GM15510 (cell line): ENCODE measurements around the gene TESK1.

Experiments used
- POLR2A ChIP-seq: IDR thresholded peaks from 3 replicates; pipeline ENCODE4 v1.6.1; 2011; ENCODE audit warnings: borderline replicate concordance; ENCODE audit not compliant: insufficient read length; ENCODE audit errors: extremely low read depth

Gene TESK1

GRCh38 chr9:35604578-35605350 is at the start of gene TESK1:
TSS of gene TESK1 (plus strand) at chr9:35605262. CDS start at chr9:35605620, 358 bp downstream.
- no peak for TF ChIP-seq POLR2A

- no peak for TF ChIP-seq POLR2A
Measured at GRCh38 chr9:35555881-35556280, 49.2 kb upstream of the TESK1 start.

DNA sequence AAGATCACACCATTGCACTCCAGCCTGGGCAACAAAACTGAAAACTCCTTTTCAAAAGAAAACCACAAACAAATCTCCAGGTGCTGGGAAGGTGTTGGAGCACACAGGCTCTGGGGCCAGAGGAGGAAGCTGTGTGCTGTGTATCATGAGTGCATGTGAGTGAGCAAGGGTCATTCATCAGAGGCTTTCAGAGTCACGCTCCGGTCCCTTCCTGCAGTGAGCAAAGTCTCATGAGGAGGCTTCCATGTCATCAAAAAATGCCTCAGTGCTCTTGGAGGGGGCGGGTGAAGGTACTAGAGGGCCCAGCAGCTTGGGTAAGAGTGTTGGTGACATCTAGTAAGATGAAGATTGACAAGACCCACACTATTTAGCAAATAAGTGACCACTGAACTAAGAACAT is 48.3 kb upstream of the TESK1 start:
- TF ChIP-seq POLR2A: no peak

GRCh38 chr9:35557320-35557719 is 47.7 kb upstream of the TESK1 start:
- no peak for TF ChIP-seq POLR2A

DNA sequence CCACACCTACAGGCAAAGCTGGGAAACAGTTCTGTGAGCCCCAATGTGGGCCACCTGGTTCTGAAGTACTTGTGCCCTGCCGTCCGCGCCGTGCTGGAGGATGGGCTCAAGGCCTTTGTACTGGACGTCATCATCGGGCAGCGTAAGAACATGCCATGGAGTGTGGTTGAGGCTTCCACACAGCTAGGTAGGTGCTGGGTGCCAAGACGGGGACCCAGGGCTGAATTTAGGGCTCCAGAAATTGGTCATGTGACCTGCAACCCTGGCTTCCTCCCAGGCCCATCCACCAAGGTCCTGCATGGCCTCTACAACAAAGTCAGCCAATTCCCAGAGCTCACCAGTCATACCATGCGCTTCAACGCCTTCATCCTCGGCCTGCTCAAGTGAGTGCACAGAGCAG is 46.9 kb upstream of the TESK1 start:
- no peak for TF ChIP-seq POLR2A

GRCh38 chr9:35559792-35560530 is 45.1 kb upstream of the TESK1 start:
- TF ChIP-seq POLR2A: no peak

DNA sequence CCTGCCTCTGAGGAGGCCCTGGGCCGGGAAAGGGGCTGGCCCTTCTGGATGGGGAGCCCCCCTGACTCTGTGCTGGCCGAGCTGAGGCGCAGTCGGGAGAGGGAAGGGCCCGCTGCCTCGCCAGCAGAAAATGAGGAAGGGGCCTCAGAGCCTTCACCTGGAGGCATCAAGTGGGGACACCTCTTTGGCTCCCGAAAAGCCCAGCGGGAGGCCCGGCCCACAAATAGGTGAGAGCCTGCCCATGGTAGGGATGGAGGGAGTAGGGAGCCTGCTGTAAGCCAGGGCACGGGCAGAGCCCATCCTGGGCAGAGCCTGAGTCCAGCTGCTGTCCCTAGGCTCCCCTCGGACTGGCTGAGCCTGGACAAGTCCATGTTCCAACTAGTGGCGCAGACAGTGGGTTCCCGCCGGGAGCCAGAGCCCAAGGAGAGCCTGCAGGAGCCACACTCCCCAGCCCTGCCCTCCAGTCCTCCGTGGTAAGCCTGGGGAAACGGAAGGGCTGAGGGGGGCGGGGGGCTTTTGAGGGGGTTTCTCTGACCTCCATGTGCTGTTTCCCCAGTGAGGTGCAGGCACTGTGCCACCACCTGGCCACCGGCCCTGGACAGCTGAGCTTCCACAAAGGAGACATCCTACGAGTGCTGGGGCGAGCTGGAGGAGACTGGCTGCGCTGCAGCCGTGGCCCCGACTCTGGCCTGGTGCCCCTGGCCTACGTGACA is 44.3 kb upstream of the TESK1 start:
- TF ChIP-seq POLR2A: no peak

DNA sequence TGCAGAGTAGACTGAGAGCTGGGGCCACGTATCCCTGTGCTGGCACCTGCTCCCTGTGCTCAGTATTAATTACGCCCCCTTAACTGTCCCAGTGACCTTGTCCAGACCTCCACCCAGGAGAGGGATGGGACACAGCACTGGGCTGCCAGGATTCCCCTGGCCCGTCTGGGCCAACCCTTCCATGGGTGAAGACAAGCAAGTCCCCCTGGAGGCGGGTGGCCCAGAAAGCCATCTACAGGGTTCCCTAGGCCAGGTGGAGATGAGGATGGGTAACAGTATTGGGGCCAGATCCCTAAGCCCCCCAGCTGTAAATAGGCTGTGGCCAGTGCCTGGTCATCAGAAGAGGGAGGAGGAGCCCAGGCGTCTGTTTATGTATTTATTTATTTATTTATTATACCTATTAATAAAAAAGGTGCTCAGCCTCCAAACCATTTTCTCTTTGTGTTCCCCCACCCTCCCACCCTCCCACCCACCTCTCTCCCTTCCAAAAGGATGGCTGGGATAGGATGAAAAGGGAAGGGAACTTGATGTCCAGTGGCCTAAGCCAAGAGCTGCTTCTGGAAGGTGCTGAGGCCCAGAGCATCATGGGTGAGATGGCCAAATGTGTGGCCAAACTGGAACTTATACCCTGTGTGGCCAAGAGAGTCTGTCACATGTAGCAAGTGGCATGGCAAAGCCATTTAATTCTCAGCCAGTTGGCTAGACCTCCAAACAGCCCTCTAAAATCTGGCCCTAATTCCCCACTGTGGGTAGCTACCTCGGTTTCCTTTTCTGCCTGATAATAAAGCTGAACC is 43.4 kb upstream of the TESK1 start:
- no peak for TF ChIP-seq POLR2A

GRCh38 chr9:35562895-35563780 is 41.9 kb upstream of the TESK1 start:
- no peak for TF ChIP-seq POLR2A

GRCh38 chr9:35563791-35564197 is 41.3 kb upstream of the TESK1 start:
- no peak for TF ChIP-seq POLR2A

- no peak for TF ChIP-seq POLR2A
Measured at GRCh38 chr9:35564658-35565061, 40.4 kb upstream of the TESK1 start.

DNA sequence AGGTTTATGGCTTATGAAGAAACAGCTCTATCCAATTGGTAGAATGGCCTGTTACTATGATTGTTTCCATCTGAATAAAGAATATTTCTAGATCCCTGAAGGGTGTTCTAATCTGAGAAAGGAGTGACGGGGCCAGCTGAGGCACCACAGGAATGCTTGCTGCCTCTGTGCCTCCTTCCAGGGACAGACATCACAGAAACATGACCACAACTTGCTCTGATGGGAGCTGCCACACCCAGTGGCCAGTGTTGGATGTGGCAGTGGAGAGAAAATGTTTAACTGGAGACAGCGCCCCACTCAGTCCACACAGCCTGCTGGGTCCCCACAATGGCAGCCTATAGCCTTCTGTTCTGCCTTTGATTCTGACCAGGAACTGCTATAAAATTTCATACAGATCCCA is 38.6 kb upstream of the TESK1 start:
- TF ChIP-seq POLR2A: no peak

DNA sequence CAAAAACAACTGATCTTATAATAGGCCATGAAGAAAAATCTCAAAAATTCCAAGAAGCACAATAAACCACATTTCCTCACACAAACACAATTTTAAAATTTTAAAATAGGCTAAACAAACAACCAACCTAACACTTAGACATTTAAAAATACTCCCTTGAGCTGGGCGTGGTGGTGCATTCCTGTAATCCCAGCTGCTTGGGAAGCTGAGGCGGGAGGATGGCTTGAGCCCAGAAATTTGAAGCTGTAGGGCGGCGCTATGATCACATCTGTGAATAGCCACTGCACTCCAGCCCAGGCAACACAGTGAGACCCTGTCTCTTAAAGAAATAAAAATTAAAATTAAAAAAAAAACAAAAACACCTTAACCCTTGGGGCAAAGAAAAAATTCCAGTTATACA is 36.9 kb upstream of the TESK1 start:
- no peak for TF ChIP-seq POLR2A

DNA sequence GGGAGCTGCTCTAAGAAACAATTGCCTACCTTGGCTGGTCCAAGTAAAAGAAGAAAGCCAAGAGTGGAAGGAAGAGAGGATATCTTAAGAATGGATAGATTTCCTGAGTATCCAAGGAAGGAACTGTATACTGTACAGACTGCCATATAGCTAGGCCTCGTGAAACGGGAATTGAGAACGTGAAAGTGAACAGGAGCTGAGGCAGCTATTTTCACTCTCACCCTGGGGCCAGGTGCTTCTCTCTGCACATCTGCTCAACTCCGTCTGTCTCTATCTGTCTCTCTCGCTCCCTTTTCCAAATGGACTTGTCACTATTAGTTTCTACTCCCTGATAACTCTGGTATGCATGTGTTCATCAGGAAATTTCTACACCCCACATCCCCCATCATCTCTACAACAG is 35.9 kb upstream of the TESK1 start:
- TF ChIP-seq POLR2A: no peak
